DND-41 (cell line): ENCODE data around the gene RBFOX1.

Source experiments
- EZH2 ChIP-seq: IDR thresholded peaks from 3 replicates; pipeline ENCODE4 v1.6.1; 2012; ENCODE audit warnings: borderline replicate concordance, low read depth, mild to moderate bottlenecking, moderate library complexity, low read length, inconsistent platforms; ENCODE audit not compliant: severe bottlenecking
- TF ChIP-seq, protein P1 (sequence below): IDR thresholded peaks from 2 replicates; pipeline ENCODE4 v1.5.1; 2012; ENCODE audit warnings: borderline replicate concordance, low read length, moderate library complexity, mild to moderate bottlenecking; ENCODE audit not compliant: poor library complexity, severe bottlenecking; ENCODE audit errors: extremely low read depth

DNA sequence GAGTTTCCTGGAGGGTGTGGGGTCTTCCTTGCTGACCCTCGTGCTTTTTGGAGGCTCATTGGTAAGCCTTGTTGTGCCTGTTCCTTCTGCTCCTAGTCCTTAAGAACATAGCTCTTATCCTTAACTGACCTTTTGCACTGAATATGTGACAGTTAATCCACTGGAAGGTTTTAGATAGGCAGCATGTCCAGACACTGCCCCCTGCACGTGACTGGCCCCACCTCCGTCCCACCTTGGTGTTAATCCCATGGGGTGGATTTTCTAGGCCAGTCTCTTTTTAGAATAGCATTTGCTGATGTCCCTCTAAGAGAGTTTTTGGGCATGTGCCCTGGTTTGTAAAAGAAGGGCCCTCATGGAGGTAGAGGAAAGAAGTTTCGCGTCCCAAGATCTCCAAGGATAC lies 58.3 kb downstream of the RBFOX1 start:
- TF ChIP-seq, protein P1, sequence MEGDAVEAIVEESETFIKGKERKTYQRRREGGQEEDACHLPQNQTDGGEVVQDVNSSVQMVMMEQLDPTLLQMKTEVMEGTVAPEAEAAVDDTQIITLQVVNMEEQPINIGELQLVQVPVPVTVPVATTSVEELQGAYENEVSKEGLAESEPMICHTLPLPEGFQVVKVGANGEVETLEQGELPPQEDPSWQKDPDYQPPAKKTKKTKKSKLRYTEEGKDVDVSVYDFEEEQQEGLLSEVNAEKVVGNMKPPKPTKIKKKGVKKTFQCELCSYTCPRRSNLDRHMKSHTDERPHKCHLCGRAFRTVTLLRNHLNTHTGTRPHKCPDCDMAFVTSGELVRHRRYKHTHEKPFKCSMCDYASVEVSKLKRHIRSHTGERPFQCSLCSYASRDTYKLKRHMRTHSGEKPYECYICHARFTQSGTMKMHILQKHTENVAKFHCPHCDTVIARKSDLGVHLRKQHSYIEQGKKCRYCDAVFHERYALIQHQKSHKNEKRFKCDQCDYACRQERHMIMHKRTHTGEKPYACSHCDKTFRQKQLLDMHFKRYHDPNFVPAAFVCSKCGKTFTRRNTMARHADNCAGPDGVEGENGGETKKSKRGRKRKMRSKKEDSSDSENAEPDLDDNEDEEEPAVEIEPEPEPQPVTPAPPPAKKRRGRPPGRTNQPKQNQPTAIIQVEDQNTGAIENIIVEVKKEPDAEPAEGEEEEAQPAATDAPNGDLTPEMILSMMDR = no peak
- no peak for TF ChIP-seq EZH2
